Measurements from ENCODE around the gene DYNLT2.

GRCh38 chr6:169763308-169763707, 11.9 kb upstream of the DYNLT2 start:
- TF ChIP-seq EZH2 (IDR thresholded peaks at IDR 0.05; ENCODE audit: insufficient read depth, poor library complexity, severe bottlenecking) = no peak
- TF ChIP-seq EZH2phosphoT487 (IDR thresholded peaks at IDR 0.05; ENCODE audit: insufficient read depth, low read depth) = no peak

Data from GM23248 (cell line).